KMS-11 (cell line): ENCODE results near the gene C1QTNF6.

Source experiments
- H2AFZ ChIP-seq: fragments of 200-600 bp; sonication (generic); 2 replicates; pipeline ENCODE4 v1.6.1; 2016; ENCODE audit warnings: antibody characterized with exemption, mixed run types, low read depth
- H3K27ac ChIP-seq: fragments of 200-600 bp; sonication (generic); 2 replicates; pipeline ENCODE4 v1.6.1; 2016; ENCODE audit warnings: mild to moderate bottlenecking, mixed run types
- H3K27me3 ChIP-seq: fragments of 200-600 bp; sonication (generic); 2 replicates; pipeline ENCODE4 v1.6.1; 2017; ENCODE audit warnings: mild to moderate bottlenecking, low read depth, mixed run types, moderate library complexity; ENCODE audit not compliant: insufficient read depth
- H3K36me3 ChIP-seq: fragments of 200-600 bp; sonication (generic); 2 replicates; pipeline ENCODE4 v1.6.1; 2017; ENCODE audit warnings: mild to moderate bottlenecking, mixed run types; ENCODE audit not compliant: insufficient read depth
- H3K4me1 ChIP-seq: fragments of 200-600 bp; sonication (generic); 2 replicates; pipeline ENCODE4 v1.6.1; 2016; ENCODE audit warnings: mild to moderate bottlenecking, low read depth, mixed run types; ENCODE audit not compliant: poor library complexity, severe bottlenecking
- H3K4me2 ChIP-seq: fragments of 200-600 bp; sonication (generic); 2 replicates; pipeline ENCODE4 v1.7.0; 2016; ENCODE audit warnings: mild to moderate bottlenecking, mixed run types
- H3K4me3 ChIP-seq: fragments of 200-600 bp; sonication (generic); IDR thresholded peaks from 2 replicates; pipeline ENCODE4 v1.6.1; 2017; ENCODE audit warnings: low read depth, low read length, mixed read lengths; ENCODE audit not compliant: insufficient read depth
- H3K79me2 ChIP-seq: fragments of 200-600 bp; sonication (generic); 2 replicates; pipeline ENCODE4 v1.6.1; 2016; ENCODE audit warnings: low read depth, mixed run types; ENCODE audit not compliant: insufficient read depth
- H3K9ac ChIP-seq: fragments of 200-600 bp; sonication (generic); 2 replicates; pipeline ENCODE4 v1.6.1; 2016; ENCODE audit warnings: mild to moderate bottlenecking, mixed run types
- H4K20me1 ChIP-seq: fragments of 200-600 bp; sonication (generic); 2 replicates; pipeline ENCODE4 v1.6.1; 2016; ENCODE audit warnings: mild to moderate bottlenecking, mixed run types; ENCODE audit not compliant: insufficient read depth
- CTCF ChIP-seq: fragments of 200-600 bp; sonication (generic); conservative IDR thresholded peaks from 2 replicates; pipeline ENCODE4 v1.6.1; 2017; ENCODE audit warnings: low read depth, mild to moderate bottlenecking, antibody characterized with exemption, low read length, moderate library complexity, mixed read lengths

The C1QTNF6 gene

GRCh38 chr22:37228106-37229011 is 40.3 kb upstream of the C1QTNF6 start:
- peaks cover 88% of the 10 kb centered on the region for H3K4me1 ChIP-seq
- H3K4me3 ChIP-seq: no peak overlapping the region
- peak overlapping the region; percentile 98; the same call in 1 of the 2 replicates for H3K27ac ChIP-seq
- H2AFZ ChIP-seq: no peak overlapping the region
- H4K20me1 ChIP-seq: no peaks in the 10 kb centered on the region
- H3K4me2 ChIP-seq: peak overlapping the region; percentile 99; the same call in 1 of the 2 replicates
- H3K9ac ChIP-seq: no peak overlapping the region
- H3K27me3 ChIP-seq: no peaks in the 10 kb centered on the region
- H3K79me2 ChIP-seq: peaks cover 11% of the 10 kb centered on the region; the same call in 1 of the 2 replicates
- no peak for TF ChIP-seq CTCF
- peaks cover 5% of the 10 kb centered on the region; the same call in 1 of the 2 replicates for H3K36me3 ChIP-seq

- H3K4me3 ChIP-seq: no peak overlapping the region
- peaks cover 89% of the 10 kb centered on the region for H3K4me1 ChIP-seq
- H3K27ac ChIP-seq: peak overlapping the region; percentile 15; the same call in 1 of the 2 replicates
- peaks cover 5% of the 10 kb centered on the region; the same call in 1 of the 2 replicates for H3K36me3 ChIP-seq
- H2AFZ ChIP-seq: no peak overlapping the region
- H4K20me1 ChIP-seq: no peaks in the 10 kb centered on the region
- no peak for TF ChIP-seq CTCF
- peaks cover 11% of the 10 kb centered on the region; the same call in 1 of the 2 replicates for H3K79me2 ChIP-seq
- H3K9ac ChIP-seq: no peak overlapping the region
- no peaks in the 10 kb centered on the region for H3K27me3 ChIP-seq
- no peak overlapping the region for H3K4me2 ChIP-seq
These were observed 38.5 kb upstream of the C1QTNF6 start for GRCh38 chr22:37226514-37226913.

GRCh38 chr22:37226087-37226486 is 38.0 kb upstream of the C1QTNF6 start:
- TF ChIP-seq CTCF: no peak
- Histone ChIP-seq H4K20me1 (no peaks in the 10 kb centered on the region), H3K79me2 (peaks cover 11% of the 10 kb centered on the region; the same call in 1 of the 2 replicates), H3K36me3 (peaks cover 5% of the 10 kb centered on the region; the same call in 1 of the 2 replicates), H3K9ac (no peak overlapping the region), H3K4me1 (peaks cover 89% of the 10 kb centered on the region), H2AFZ (no peak overlapping the region), H3K4me3 (no peak overlapping the region), H3K4me2 (no peak overlapping the region), H3K27ac (peak overlapping the region; percentile 15; the same call in 1 of the 2 replicates), H3K27me3 (no peaks in the 10 kb centered on the region)

- H3K36me3 ChIP-seq: peaks cover 5% of the 10 kb centered on the region; the same call in 1 of the 2 replicates
- no peaks in the 10 kb centered on the region for H3K27me3 ChIP-seq
- H3K4me1 ChIP-seq: peaks cover 89% of the 10 kb centered on the region
- no peak overlapping the region for H3K4me3 ChIP-seq
- H3K79me2 ChIP-seq: peaks cover 11% of the 10 kb centered on the region; the same call in 1 of the 2 replicates
- no peak overlapping the region for H2AFZ ChIP-seq
- peak overlapping the region; percentile 20; the same call in 1 of the 2 replicates for H3K27ac ChIP-seq
- H4K20me1 ChIP-seq: no peaks in the 10 kb centered on the region
- no peak overlapping the region for H3K4me2 ChIP-seq
- TF ChIP-seq CTCF: no peak
- no peak overlapping the region for H3K9ac ChIP-seq
These were observed 37.4 kb upstream of the C1QTNF6 start for GRCh38 chr22:37225481-37225880.
